ENCODE data around the gene GUCY2D.

The GUCY2D gene

GRCh38 chr17:8048736-8049135 lies 46.3 kb downstream of the GUCY2D start:
- TF ChIP-seq TOX (CRISPR knock-in tag; IDR thresholded peaks at IDR 0.05; ENCODE audit: borderline replicate concordance) = no peak
- TF ChIP-seq SNAI2 (CRISPR knock-in tag; IDR thresholded peaks at IDR 0.05) = no peak
- no peak for TF ChIP-seq ZFP30 (CRISPR knock-in tag; IDR thresholded peaks at IDR 0.05)
- ATAC-seq = no peak

GRCh38 chr17:8051831-8052230 lies 49.4 kb downstream of the GUCY2D start:
- TF ChIP-seq RARB (CRISPR knock-in tag; IDR thresholded peaks at IDR 0.05) (no peak), TSHZ2 (CRISPR knock-in tag; IDR thresholded peaks at IDR 0.05) (no peak), ZFP3 (CRISPR knock-in tag; IDR thresholded peaks at IDR 0.05) (no peak), GLIS3 (CRISPR knock-in tag; IDR thresholded peaks at IDR 0.05) (no peak), ZFP30 (CRISPR knock-in tag; IDR thresholded peaks at IDR 0.05) (no peak), ZNF70 (CRISPR knock-in tag; IDR thresholded peaks at IDR 0.05) (no peak), ESRRG (CRISPR knock-in tag; IDR thresholded peaks at IDR 0.05) (no peak), PPARA (CRISPR knock-in tag; IDR thresholded peaks at IDR 0.05; ENCODE audit: borderline replicate concordance) (no peak), CSDC2 (CRISPR knock-in tag; IDR thresholded peaks at IDR 0.05) (no peak), TOX (CRISPR knock-in tag; IDR thresholded peaks at IDR 0.05; ENCODE audit: borderline replicate concordance) (no peak), OSR1 (CRISPR knock-in tag; IDR thresholded peaks at IDR 0.05) (no peak), BACH2 (CRISPR knock-in tag; IDR thresholded peaks at IDR 0.05; ENCODE audit: borderline replicate concordance) (no peak)
- no peak for ATAC-seq

GRCh38 chr17:8052256-8053252 lies 50.1 kb downstream of the GUCY2D start:
- TF ChIP-seq TCF4 (CRISPR knock-in tag; IDR thresholded peaks at IDR 0.05; ENCODE audit: borderline replicate concordance) = no peak
- no peak for TF ChIP-seq SNAI2 (CRISPR knock-in tag; IDR thresholded peaks at IDR 0.05)
- TF ChIP-seq POU6F1 (CRISPR knock-in tag; IDR thresholded peaks at IDR 0.05; ENCODE audit: borderline replicate concordance, low read depth) = no peak
- no peak for TF ChIP-seq ISL1 (CRISPR knock-in tag; IDR thresholded peaks at IDR 0.05)
- TF ChIP-seq TOX (CRISPR knock-in tag; IDR thresholded peaks at IDR 0.05; ENCODE audit: borderline replicate concordance) = no peak
- no peak for TF ChIP-seq ZFP30 (CRISPR knock-in tag; IDR thresholded peaks at IDR 0.05)
- TF ChIP-seq RARB (CRISPR knock-in tag; IDR thresholded peaks at IDR 0.05) = no peak
- no peak for TF ChIP-seq ZNF8 (CRISPR knock-in tag; IDR thresholded peaks at IDR 0.05)
- TF ChIP-seq ZFP3 (CRISPR knock-in tag; IDR thresholded peaks at IDR 0.05) = no peak
- ATAC-seq = no peak

- TF ChIP-seq POU6F1 (CRISPR knock-in tag; IDR thresholded peaks at IDR 0.05; ENCODE audit: borderline replicate concordance, low read depth) = no peak
- no peak for TF ChIP-seq BACH2 (CRISPR knock-in tag; IDR thresholded peaks at IDR 0.05; ENCODE audit: borderline replicate concordance)
- no peak for TF ChIP-seq ZNF8 (CRISPR knock-in tag; IDR thresholded peaks at IDR 0.05)
- no peak for TF ChIP-seq PPARA (CRISPR knock-in tag; IDR thresholded peaks at IDR 0.05; ENCODE audit: borderline replicate concordance)
- TF ChIP-seq ESRRG (CRISPR knock-in tag; IDR thresholded peaks at IDR 0.05) = no peak
- TF ChIP-seq GLIS3 (CRISPR knock-in tag; IDR thresholded peaks at IDR 0.05) = no peak
- TF ChIP-seq TCF4 (CRISPR knock-in tag; IDR thresholded peaks at IDR 0.05; ENCODE audit: borderline replicate concordance) = no peak
- TF ChIP-seq ZFP30 (CRISPR knock-in tag; IDR thresholded peaks at IDR 0.05) = no peak
- TF ChIP-seq CSRNP3 (CRISPR knock-in tag; IDR thresholded peaks at IDR 0.05) = no peak
- no peak for TF ChIP-seq ZNF70 (CRISPR knock-in tag; IDR thresholded peaks at IDR 0.05)
- TF ChIP-seq CSDC2 (CRISPR knock-in tag; IDR thresholded peaks at IDR 0.05) = no peak
- no peak for TF ChIP-seq RARB (CRISPR knock-in tag; IDR thresholded peaks at IDR 0.05)
- no peak for TF ChIP-seq ARNTL (CRISPR knock-in tag; IDR thresholded peaks at IDR 0.05; ENCODE audit: borderline replicate concordance, low read depth)
- no peak for ATAC-seq
Measured at GRCh38 chr17:8053600-8053999, 51.2 kb downstream of the GUCY2D start.
